ENCODE results near the gene PTBP3.
"Not testable (repeated sequence)": the region's sequence is repeated elsewhere in the genome, so short reads cannot be mapped to it uniquely, and the experiment has no call there.

The PTBP3 gene, protein sequence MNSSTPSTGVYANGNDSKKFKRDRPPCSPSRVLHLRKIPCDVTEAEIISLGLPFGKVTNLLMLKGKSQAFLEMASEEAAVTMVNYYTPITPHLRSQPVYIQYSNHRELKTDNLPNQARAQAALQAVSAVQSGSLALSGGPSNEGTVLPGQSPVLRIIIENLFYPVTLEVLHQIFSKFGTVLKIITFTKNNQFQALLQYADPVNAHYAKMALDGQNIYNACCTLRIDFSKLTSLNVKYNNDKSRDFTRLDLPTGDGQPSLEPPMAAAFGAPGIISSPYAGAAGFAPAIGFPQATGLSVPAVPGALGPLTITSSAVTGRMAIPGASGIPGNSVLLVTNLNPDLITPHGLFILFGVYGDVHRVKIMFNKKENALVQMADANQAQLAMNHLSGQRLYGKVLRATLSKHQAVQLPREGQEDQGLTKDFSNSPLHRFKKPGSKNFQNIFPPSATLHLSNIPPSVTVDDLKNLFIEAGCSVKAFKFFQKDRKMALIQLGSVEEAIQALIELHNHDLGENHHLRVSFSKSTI

DNA sequence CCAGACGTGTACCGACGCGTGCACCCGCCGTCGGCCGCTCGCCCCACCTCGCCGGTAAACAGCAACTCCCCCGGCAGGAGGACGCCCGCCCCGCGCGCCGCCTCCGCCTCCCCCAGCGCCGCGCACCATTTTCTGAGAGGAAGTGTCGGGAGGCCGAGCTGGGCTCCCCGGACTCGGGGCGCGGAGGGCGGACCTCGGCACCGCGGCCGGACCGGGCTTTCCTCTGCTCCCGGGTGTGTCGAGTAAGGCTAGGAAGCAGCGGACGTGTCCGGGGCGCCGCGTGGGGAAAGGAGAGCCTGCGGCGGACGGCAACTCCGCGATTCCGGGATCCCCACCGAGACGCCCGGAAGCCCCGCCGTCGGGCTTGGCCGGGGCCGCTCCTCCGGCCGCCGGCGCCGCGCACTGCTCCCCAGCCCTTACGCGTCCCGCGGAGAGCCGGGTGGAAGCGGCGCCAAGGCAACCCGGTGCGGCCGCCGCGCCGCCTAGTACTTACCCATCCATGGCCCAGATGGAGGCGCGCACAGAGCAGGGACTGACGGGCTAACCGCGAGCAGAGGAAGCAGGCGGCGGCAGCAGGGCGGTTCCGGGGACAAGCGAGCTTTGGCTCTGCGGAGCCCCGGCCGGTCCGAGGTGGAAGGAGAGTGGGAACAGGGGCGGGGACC lies at the start of gene PTBP3:
TSS of gene PTBP3 (minus strand) at position 643 of the 662 bp plus-strand sequence. CDS start 35,754 bp downstream, outside the sequence.
- no peak for DNase-seq

DNA sequence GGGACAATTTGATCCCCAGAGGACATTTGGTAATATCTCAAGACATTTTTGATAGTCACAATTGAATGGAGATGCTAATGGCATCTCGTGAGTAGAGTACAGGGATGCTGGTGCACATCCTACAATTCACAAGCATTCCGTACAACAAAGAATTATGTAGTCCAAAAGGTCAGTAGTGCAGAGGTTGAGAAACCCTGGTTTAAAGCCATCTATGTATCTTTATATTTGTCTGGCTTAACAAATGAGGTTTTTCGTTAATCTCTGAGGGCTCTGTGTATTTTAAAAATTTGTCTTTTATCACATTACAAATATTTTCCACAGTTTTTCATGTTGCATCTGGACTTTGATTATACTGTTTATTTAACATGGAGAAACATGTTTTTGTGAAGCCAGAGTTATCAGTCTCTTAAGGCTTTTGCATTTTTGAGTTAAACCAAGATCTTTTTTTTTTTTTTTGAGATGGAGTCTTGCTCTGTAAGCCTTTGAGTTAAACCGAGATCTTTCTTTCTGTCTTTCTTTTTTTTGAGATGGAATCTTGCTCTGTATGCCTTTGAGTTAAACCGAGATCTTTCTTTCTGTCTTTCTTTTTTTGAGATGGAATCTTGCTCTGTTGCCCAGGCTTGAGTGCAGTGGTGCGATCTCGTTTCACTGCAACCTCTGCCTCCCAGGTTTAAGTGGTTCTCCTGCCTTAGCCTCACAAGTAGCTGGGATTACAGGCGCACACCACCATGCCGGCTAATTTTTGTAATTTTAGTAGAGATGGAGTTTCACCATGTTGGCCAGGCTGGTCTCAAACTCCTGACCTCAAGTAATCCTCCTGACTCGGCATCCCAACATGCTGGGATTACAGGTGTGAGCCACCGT lies 49.3 kb upstream of the PTBP3 start:
- DNase-seq, result no peak

DNA sequence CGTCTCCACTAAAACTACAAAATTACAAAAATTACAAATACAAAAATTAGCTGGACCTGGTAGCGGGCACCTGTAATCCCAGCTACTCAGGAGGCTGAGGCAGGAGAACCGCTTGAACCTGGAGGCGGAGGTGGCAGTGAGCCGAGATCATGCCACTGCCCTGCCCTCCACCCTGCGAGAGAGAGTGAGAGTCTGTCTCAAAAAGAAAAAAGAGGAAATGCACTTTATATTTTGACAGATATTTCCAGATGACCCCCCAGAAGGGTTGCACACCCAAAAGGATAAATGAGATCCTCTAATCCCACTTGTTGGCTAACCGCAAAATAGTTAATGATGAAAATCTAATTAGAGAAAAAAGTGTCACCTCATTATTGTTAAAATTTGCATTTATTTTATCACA lies 48.6 kb upstream of the PTBP3 start:
- DNase-seq, result no peak

DNA sequence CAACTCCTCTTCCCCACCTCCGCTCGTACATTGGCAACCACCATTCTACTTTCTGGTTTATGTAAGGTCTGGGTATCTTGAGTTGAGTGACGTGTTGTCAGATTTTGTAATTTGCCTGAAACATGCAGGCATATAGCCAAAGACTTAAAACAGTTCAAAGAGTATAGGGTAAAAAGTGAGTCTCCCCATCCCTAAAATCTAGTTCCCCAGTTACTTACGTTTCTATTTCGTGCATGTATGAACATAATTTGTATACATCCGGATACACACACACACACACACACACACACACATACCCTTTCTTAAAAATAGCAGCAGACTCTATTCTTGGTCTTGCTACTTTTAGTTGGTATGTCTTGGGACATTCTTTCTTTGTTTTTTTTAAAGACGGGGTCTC lies 47.4 kb upstream of the PTBP3 start:
- no peak for DNase-seq

DNA sequence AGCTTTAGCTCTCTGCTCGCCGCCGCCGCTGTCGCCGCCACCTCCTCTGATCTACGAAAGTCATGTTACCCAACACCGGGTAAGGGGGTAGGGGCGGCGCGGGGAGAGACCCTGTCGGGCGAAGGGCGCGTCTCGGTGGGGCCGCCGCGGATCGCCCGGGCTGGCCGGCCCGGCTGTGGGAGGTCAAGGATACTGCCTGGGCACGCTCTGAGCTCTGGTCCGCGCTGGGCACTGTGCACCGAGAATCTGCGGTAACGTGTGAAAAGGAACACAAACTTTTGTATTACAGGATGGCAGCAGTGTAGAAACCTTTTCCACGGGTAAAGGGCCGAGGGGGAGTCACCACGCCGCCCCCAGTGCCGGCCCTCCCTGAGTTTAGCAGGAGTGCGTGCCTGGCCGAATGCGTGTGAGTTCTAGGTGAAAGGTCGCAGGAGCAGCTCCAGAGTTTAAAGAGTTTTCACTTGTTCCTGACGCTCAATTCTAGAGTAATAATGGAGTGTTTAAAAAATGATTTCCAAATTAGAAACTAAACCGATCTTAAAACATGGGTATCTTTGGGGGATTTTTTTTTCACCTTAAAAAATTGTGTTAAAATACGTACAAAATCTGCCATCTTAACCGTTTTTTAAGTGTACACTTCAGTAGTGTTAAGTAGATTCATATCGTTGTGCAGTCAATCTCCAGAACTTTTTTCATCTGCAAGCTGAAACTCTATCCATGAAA lies 46.8 kb upstream of the PTBP3 start, which contains the start of gene HSDL2:
TSS of gene HSDL2 (plus strand) at position 7 of the 723 bp plus-strand sequence. CDS start at position 63, 56 bp downstream.
- DNase-seq, result no peak

DNA sequence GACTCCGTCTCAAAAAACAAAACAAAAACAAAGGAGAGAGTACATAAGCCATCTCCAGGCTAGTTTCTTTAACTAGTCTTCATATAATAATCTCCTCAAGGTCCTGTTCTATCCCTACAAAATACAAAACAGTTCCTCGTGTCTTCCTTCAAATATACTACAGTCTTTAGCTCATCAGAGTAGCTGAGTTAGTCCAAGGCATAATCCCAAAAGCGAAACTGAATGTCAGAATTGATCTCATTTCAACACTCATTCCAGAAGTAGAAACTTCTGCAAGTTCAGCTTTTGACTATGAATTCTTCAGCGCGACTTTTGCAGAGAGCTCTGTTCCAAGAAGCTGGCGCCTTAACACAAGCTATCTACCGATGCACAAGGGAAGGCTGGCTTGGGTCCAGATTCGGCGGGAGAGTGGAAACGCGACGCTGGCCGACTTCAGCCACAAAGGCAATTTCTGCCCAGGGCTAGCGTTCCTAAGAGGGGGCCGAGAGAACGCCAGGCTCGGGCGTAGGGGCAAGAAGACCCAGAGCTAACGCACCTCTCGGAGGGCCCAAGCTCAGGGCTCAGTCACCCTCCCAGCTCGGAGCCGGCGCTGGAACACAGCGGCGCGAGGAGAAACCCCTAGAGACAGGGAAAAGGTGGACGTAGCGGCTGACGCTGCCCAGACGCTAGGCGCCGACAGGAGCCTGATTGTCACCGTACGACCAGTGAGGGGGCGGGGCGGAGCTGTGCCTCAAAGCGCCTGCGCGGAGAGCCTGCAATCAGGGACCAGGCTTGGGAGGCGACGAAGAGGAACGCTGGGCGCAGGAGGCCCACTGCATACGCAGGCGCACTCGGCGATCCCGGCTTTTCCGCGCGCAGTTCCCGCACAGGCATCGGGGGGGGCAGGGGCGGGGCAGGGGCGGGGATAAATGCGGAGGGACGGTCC lies 46.0 kb upstream of the PTBP3 start:
- peak; percentile 95 for DNase-seq

DNA sequence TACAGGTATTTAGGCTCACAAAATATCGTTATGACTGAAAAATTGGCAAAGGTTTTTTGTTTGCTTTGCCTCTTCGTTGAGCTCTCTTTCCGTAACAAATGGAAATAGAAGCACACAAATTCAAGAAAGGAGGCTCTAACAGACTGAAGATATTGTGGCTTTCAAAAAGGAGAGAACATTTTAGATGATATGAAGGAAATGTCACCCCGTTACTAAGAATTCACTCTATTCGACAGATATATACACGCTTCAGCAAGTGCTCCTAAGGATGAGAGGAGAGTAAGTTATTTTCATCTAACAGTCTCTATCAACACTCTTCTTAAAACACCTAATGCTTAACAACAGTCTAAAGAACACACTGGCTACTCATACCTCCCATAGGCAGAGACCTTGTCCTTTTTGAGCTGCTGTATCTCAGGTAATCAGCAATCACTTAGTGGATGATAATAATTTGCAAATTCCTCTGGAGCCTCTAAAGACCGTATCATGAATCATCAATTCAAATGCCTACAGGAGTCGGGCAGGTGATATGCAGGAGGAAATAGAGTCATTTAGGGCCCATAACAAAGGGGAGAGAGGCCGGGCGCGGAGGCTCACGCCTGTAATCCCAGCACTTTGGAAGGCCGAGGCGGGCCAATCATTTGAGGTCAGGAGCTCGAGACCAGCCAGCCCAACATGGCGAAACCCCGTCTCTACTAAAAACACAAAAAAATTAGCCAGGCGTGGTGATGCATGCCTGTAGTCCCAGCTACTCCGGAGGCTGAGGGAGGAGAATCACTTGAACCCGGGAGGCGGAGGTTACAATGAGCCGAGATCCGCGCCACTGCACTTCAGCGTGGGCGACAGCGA lies 45.1 kb upstream of the PTBP3 start:
- no peak for DNase-seq

DNA sequence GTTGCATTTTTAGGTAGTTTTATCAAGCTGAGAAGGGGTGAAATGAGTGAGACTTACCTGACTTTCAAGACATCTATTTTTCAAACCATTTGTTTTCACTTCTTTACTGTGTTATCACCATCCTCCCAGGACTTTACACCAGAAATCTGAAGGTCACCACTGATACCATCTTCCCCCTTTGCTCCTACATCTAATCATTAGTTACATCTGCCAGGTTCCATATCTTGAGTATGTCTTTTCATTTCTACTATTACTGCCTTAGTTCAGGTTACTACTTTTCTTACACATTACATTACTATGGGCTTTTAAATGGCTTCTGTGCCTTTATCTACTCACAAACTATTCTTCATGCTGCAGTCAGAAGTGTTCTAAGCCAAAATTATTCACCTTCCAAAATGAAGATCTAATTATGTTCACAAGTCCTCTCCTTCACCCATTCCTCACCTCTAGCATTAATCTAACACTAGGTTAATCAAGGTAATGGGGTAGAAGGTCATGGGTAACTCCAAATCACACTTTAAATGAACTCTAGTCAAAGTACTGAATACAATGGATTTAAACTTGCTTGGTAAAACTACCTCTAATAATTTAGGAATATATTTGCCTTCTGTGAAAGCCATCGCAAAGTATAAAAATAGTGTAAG lies 44.4 kb upstream of the PTBP3 start:
- DNase-seq, result no peak

DNA sequence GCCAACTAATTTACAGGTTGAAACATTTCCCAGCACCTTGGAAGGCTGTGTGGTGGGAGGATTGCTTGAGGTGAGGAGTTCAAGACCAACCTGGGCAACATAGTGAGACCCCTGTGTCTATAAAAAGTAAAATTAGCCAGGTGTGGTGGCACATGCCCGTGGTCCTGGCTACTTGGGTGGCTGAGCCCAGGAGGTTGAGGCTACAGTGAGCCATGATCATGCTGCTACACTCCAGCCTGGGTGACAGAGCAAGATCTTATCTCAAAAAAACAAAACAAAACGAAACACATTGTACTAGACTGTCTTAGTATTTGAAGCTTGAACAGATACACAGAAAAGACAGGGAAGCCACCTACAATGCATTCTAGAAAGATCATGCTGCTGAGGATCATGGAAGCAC lies 43.7 kb upstream of the PTBP3 start:
- no peak for DNase-seq

DNA sequence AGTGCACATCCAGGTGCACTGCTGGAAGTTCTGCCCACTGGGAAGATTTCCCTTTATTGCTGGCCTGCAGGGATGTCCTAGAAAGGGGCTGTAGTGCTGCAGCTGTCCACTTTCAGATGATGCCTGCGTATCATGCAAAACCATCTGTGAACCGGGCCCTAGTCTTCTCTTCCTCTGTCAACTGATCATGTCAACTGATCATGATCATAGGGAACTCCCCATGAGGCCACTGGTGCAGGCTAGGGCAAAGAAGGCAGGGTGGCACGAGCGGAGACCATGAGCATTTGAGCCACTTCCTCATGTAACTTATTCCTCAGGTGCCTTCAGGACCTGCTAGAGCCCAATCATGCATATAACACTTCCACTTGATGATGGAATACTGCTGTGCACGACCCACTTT lies 41.9 kb upstream of the PTBP3 start:
- no peak for DNase-seq

DNA sequence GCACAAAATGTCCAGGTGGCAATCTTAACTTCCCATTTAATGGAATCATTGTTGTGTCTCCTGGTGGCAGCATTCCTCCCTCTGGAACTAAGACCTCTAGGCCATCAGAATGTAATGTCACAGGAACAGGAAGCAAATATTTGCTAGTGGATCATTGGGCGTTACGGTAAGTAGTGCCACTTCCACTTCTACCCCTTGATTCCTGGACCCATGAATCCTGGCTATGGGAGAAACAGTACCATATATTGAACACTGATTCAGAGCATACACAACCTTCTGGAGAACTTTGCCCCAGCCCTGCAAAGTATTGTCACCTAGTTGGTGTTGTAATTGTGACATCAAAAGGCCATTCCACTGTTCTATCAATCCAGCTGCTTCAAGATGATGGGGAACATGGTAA lies 40.8 kb upstream of the PTBP3 start:
- not testable (repeated sequence) for DNase-seq

DNA sequence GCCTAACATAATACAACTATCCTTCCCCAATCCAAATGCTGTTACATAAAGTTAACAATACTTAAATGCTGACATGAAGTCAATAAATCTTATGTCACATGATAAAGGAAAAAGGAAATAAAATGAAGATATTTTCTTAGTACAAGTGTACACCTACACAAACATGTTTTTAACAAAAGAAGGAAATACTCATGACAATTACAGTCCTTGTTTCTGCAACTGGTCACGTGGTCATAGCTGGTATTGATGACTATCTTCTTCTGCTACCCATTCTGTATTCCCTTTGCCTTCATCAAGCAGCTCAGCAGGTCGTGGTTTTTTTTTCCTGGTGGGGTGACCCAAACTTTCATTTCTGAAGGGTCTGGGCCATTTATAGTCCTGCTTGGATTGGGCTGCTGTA lies 40.2 kb upstream of the PTBP3 start:
- DNase-seq, result not testable (repeated sequence)

DNA sequence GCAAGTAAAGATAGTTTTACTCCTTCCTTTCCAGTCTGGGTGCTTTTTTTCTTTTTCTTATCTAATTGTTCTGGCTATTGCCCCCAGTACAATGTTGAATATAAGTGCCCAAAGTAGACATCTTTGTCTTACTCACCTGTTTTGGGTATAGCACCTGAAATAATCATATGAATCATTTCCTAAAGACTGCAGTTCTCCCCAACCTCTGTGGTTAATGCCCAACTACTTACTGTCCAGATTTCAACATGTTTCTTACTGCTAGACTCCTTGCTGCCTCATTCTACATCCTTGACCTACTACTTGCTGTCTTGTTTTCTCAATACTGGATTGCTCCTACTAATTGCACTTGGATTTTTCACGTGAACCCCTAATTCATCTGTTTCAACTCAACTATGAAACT lies 37.6 kb upstream of the PTBP3 start:
- DNase-seq, result no peak

DNA sequence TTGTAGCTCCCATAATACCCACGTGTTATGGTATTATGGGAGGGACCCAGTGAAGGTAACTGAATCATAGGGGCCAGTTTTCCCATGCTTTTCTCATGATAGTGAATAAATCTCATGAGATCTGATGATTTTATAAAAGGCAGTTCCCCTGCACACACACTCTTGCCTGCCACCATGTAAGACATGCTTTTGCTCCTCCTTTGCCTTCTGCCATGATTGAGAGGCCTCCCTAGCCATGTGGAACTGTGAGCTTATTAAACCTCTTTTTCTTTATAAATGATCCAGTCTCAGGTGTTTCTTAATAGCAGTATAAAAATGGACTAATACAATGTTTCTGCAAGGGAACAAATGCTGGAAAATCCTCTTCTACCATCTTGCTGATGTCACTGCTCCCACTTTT lies 36.4 kb upstream of the PTBP3 start:
- DNase-seq, result no peak

DNA sequence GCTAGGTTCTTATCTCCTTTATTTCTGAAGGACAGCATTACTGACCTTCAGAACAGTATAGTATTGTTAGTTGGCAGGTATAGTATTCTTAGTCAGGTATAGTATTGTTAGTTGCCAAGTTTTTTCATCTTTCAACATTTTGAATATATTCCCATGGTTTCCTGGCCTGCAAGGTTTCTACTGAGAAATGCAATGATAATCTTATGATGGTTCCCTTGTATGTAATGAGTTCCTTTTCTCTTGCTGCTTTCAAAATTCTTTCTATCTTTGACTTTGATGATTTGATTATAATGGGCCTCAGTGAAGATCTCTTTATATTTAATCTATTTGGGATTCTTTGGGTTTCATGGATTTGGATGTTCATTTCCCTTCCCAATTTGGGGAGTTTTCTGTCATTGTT lies 34.0 kb upstream of the PTBP3 start:
- no peak for DNase-seq

DNA sequence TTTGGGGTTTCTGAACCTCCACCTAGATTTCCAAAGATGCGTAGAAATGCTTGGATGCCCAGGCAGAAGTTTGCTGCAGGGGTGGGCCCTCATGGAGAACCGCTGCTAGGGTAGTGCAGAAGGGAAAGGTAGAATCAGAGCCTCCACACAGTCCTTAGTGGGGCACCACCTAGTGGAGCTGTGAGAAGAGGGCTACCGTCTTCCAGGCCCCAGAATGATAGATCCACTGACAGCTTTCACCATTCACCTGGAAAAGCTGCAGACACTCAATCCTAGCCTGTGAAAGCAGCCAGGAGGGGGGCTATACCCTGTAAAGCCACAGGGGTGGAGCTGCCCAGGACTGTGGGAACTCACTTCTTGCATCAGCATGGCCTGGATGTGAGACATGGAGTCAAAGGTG lies 33.2 kb upstream of the PTBP3 start:
- no peak for DNase-seq

DNA sequence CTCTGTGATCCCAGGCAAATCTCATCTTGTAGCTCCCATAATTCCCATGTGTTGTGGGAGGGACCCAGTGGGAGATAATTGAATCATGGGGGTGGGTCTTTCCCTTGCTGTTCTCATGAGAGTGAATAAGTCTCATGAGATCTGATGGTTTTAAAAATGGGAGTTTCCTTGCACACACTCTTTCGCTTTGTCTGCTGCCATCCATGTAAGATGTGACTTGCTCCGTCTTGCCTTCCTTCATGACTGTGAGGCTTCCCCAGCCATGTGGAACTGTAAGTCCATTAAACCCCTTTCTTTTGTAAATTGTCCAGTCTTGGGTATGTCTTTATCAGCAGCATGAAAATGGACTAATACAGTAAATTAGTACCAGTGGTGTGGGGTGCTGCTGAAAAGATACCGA lies 31.8 kb upstream of the PTBP3 start:
- not testable (repeated sequence) for DNase-seq

DNA sequence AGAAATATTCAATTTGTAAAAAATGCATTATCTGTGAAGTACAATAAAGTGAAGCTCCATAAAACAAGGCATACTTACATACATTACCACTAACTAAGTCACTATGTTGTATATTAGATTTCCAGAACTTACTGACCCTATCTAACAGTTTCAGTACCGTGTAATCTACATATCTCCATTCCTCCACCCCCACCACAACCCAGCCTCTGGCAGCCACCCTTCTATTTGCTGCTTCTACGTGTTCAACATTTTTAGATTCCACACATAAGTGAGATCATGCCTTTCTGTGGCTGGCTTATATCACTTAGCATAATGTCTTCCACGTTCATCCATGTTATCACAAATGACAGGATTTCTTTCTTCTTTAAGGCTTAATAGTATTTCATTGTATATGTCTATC lies 31.3 kb upstream of the PTBP3 start:
- DNase-seq, result no peak

DNA sequence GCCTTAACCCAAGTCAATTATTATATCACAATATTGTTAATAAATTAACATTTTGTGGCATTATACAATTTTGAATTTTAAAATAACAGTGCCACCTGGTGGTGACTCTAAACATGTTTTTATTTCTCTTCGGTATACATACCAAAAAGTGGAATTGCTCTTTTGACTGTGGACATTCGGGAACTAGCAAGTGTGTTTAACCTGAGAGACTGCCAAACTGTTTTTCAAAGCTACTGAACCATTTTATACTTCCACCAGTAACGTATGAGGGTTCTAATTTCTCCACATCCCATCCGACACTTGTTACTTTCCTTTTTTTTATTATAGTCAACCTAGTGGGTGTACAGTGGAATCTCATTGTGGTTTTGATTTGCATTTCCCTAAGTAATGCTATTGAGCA lies 28.2 kb upstream of the PTBP3 start:
- DNase-seq, result no peak

Measured in NCI-H524 treated with DMSO at 0.1 percent for 48 hours (cell line).